ENCODE data around the gene PKIG. TPM values are rescaled to one million over a fixed set of nuclear protein-coding genes. Genes with fewer than 3 reads are reported as not detected.

The PKIG gene
- total and polyA plus RNA-seq, 2 of the 8 experiments (the other 6 are each of a cell fraction or from before 2014, with no cell fraction given): 26.7 to 34.3 TPM

- no peak overlapping the region for H2AK5ac ChIP-seq (ENCODE audit: low read depth, low read length)
- DNase-seq (ENCODE audit: low read depth in 1 of 2, low spot score in 2 of 2) (no peak), FAIRE-seq (no peak)
- no peak overlapping the region for H3K14ac ChIP-seq (ENCODE audit: insufficient read length)
- H3K4me3 ChIP-seq (ENCODE audit: extremely low read depth in 1 of 4, insufficient read depth in 2 of 4, low read depth in 3 of 4, low read length in 4 of 4): no peak overlapping the region
- no peaks in the 10 kb centered on the region for H3K23me2 ChIP-seq (ENCODE audit: low read depth, low read length)
- H3K9me3 ChIP-seq (ENCODE audit: insufficient read depth in 2 of 2, low read depth in 1 of 2, low read length in 1 of 2): no peaks in the 10 kb centered on the region
- no peak overlapping the region for H3K9ac ChIP-seq (replicated peaks in 1 of 4; ENCODE audit: extremely low read depth in 1 of 4, low read depth in 3 of 4, low read length in 3 of 4)
- no peaks in the 10 kb centered on the region for H3K27me3 ChIP-seq (replicated peaks in 1 of 4; ENCODE audit: control insufficient read depth in 3 of 4, extremely low read depth in 1 of 4, insufficient read depth in 3 of 4, low read length in 3 of 4)
- H3K4me2 ChIP-seq (ENCODE audit: insufficient read depth in 1 of 2, low read depth in 2 of 2, low read length in 2 of 2): no peak overlapping the region
- no peak overlapping the region for H2AFZ ChIP-seq (ENCODE audit: low read length)
- no peak overlapping the region for H3K56ac ChIP-seq (replicated peaks; ENCODE audit: insufficient read length, low read depth, low read length)
- no peak overlapping the region for H3K18ac ChIP-seq (ENCODE audit: extremely low read depth, low read length)
- no peak overlapping the region for H2BK12ac ChIP-seq (ENCODE audit: low read depth, low read length)
- H3K79me1 ChIP-seq (ENCODE audit: low read depth, low read length): no peaks in the 10 kb centered on the region
- H3K4me1 ChIP-seq (replicated peaks in 1 of 4; ENCODE audit: control insufficient read depth in 3 of 4, insufficient read depth in 4 of 4, low read length in 3 of 4): peaks cover 0 to 3% (median 0%) of the 10 kb centered on the region in 4 experiments; a peak in 1 of 7 replicates
- no peak overlapping the region for H4K8ac ChIP-seq (ENCODE audit: extremely low read depth, insufficient read depth, low read length)
- no peak overlapping the region for H4K91ac ChIP-seq (replicated peaks; ENCODE audit: insufficient read length, low read length)
- no peak overlapping the region for H4K5ac ChIP-seq (ENCODE audit: insufficient read length, low read depth, low read length)
- no peak overlapping the region for H3K23ac ChIP-seq (ENCODE audit: insufficient read length)
- H2BK120ac ChIP-seq (replicated peaks; ENCODE audit: low read depth, low read length): no peak overlapping the region
- POLR2A ChIA-PET (ENCODE audit: partially characterized antibody): no interaction called here
- no peak overlapping the region for H2BK20ac ChIP-seq (ENCODE audit: low read length)
- CTCF ChIA-PET (ENCODE audit: partially characterized antibody): interaction anchor here (0.6 to 2.2 kb wide), 4 partner anchors 7 to 271 kb away, joined by 3 to 6 read pairs (median 3); no protein-coding TSS in a partner anchor
- 82% methylated on average over 4 of the region's 4 CpGs; no CpG with 5 or more reads in 1 of the 2 experiments for WGBS, 2 experiments (ENCODE audit: extremely low coverage in 1 of 2, insufficient coverage in 1 of 2, insufficient read length in 1 of 2, insufficient replicate concordance in 2 of 2, low coverage in 1 of 2, low lambda C conversion rate in 2 of 2, missing lambda C conversion rate in 1 of 2)
- H3K79me2 ChIP-seq (ENCODE audit: control insufficient read depth in 1 of 2, insufficient read depth in 2 of 2, low read length in 2 of 2): no peaks in the 10 kb centered on the region
- H4K20me1 ChIP-seq (replicated peaks in 1 of 2; ENCODE audit: control insufficient read depth in 1 of 2, insufficient read depth in 2 of 2, low read length in 2 of 2): no peaks in the 10 kb centered on the region
- no peaks in the 10 kb centered on the region for H3K36me3 ChIP-seq (ENCODE audit: control insufficient read depth in 2 of 4, insufficient read depth in 4 of 4, low read length in 3 of 4)
- H2BK15ac ChIP-seq (ENCODE audit: low read length): no peak overlapping the region
- no peak overlapping the region for H3K27ac ChIP-seq (ENCODE audit: low read depth, low read length)
- no peak overlapping the region for H3K4ac ChIP-seq (replicated peaks; ENCODE audit: insufficient read length, low read depth, low read length)
- no peak overlapping the region for H2BK5ac ChIP-seq (ENCODE audit: low read depth, low read length)
- no peak for TF ChIP-seq POLR2AphosphoS5 (IDR thresholded peaks at IDR 0.05; ENCODE audit: low read depth, low read length)
- TF ChIP-seq SIX5 (IDR thresholded peaks at IDR 0.05; ENCODE audit: low read depth, low read length): no peak
- no peak for TF ChIP-seq RAD21 (IDR thresholded peaks at IDR 0.05 in 1 of 2, conservative IDR thresholded peaks at IDR 0.05 in 1 of 2; ENCODE audit: low read depth in 2 of 2, low read length in 2 of 2)
- no peak for TF ChIP-seq POLR2A (IDR thresholded peaks at IDR 0.05; ENCODE audit: control extremely low read depth in 1 of 2, low read depth in 2 of 2, low read length in 2 of 2)
- TF ChIP-seq SIN3A (conservative IDR thresholded peaks at IDR 0.05 in 1 of 2, IDR thresholded peaks at IDR 0.05 in 1 of 2; ENCODE audit: low read depth in 1 of 2, low read length in 2 of 2): no peak
- TF ChIP-seq SIRT6 (IDR thresholded peaks at IDR 0.05; ENCODE audit: low read length): no peak
- TF ChIP-seq MAFK (IDR thresholded peaks at IDR 0.05; ENCODE audit: low read depth, low read length): no peak
- TF ChIP-seq ATF2 (IDR thresholded peaks at IDR 0.05; ENCODE audit: low read length): no peak
- TF ChIP-seq CREB1 (IDR thresholded peaks at IDR 0.05): no peak
- no peak for TF ChIP-seq EZH2 (IDR thresholded peaks at IDR 0.05; ENCODE audit: low read depth, low read length, severe bottlenecking)
- no peak for TF ChIP-seq KDM1A (IDR thresholded peaks at IDR 0.05; ENCODE audit: borderline replicate concordance, low read length)
- TF ChIP-seq BRCA1 (IDR thresholded peaks at IDR 0.05; ENCODE audit: low read depth, low read length): no peak
- TF ChIP-seq YY1 (IDR thresholded peaks at IDR 0.05; ENCODE audit: low read depth, low read length): no peak
- no peak for TF ChIP-seq BACH1 (IDR thresholded peaks at IDR 0.05; ENCODE audit: low read length)
These were observed 8.0 kb upstream of the PKIG start for GRCh38 chr20:44574372-44574771.
